NCI-H510A (cell line): ENCODE data around the gene SP1.
A peak's percentile ranks its signal among the peaks of the same experiment; 100 is the strongest.
"Not testable (repeated sequence)": the region's sequence is repeated elsewhere in the genome, so short reads cannot be mapped to it uniquely, and the experiment has no call there.

Experiments used
- DNase-seq: peaks from one replicate; lab custom pipeline; 2025; lab: John Stamatoyannopoulos, UW

Gene SP1

DNA sequence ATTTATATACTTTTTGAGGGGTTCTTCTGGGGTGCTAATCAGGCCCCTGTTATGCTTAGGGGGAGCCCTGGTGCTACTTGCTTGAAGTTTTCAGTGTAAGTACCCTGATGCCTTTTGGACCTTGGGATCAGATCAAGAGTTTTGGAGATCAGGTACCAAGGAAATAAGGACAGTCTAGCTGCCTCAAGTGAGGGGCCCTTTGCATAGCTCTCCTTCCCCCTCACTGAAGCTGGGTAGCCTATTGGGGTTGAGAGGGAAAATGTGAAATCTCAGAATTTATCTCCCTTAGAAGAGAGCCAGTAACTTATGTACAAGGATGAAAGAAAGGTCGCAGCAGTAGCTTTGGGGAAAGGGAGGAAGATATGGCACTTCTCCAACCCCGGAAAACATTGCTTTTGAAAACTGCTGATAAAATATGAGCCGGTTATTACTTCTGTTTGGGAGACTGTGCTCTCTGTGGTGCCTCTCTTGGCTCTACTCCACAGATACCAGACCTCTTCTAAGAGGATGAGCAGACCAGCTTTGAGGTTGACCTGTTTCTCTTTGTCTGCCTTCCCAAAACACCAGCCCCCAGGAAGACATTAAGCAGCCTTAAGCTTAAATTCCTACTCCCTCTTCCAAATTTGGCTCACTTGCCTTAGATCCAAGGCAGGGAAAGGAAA, 34.9 kb downstream of the SP1 start:
- DNase-seq: no peak

DNA sequence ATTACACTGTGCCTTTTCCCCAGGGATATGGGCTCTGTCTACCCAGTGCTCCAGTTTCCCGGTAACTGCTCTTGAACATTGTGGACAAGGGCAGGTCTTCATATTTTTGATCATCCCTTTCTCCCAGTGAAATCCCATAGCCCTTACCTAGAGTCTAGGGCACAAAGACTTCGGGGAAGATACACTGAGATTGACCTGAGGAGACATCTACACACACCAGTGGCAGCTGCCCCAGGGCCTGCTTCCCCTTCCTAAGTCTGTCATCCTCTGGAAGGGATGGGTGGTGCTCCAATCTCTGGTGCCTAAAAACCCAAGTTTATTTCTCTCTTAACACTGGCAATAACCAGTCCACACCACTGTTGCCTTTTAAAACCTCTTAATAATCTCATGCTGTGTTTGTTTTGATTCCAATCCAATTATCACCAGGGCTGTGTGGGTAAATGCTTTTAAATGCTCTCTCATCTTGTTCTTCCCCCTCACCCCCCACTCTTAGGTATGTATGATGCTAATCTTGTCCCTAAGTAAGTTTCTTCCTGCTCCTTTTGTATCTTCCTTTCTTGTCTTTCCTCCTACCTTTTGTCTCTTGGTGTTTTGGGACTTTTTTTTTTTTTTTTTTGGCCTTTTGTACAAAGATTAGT, 35.9 kb downstream of the SP1 start:
- DNase-seq: not testable (repeated sequence)

DNA sequence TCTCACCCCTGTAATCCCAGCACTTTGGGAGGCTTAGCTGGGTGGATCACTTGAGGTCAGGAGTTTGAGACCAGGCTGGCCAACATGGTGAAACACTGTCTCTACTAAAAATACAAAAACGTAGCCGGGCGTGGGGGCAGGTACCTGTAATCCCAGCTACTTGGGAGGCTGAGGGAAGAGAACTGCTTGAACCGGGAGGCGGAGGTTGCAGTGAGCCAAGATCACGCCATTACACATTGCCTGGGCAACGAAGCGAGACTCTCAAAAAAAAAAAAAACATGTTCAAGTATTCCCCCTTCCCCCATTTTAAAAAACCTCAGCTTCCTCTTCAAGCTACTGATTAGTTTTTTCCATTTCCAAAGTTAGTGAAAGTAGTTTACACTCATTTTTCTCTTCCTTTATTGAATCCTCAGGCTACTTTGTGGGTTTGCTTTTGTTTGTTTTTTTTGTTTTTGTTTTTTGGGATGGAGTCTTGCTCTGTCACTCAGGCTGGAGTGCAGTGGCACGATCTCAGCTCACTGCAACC, 37.4 kb downstream of the SP1 start:
- not testable (repeated sequence) for DNase-seq

DNA sequence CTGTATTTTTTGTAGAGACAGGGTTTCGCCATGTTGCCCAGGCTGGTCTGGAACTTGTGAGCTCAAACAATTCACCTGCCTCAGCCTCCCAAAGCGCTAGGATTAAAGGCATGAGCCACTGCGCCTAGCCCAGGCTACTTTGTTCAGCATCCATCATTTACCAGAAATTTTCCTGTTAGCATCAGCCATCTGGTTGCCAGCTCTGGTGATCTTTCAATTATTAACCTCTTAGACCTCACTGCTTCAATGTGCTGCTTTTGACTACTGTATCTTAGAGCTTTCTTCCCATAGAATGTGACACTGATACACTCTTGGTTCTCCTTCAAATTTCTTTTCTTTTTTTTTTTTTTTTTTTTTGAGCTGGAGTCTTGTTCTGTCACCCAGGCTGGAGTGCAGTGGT, 38.2 kb downstream of the SP1 start:
- DNase-seq: no peak

DNA sequence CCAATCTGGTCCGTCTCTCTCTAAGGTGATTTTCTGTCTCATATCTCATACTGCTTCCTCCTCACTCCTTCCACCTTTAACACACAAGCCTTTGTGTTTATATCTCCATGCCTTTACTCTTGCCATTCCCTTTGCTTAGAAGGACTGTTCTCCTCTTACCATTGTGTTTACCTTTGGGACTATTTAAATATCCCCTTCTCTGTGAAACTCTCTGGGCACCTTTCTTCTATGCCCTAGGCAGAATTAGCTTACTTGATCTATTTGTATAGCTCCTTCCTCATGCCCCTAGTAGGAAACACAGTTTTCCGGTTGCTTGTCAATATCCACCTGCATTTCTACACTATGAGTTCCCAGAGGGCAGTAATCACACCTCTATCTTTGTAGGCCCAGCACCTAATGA, 39.8 kb downstream of the SP1 start:
- no peak for DNase-seq

DNA sequence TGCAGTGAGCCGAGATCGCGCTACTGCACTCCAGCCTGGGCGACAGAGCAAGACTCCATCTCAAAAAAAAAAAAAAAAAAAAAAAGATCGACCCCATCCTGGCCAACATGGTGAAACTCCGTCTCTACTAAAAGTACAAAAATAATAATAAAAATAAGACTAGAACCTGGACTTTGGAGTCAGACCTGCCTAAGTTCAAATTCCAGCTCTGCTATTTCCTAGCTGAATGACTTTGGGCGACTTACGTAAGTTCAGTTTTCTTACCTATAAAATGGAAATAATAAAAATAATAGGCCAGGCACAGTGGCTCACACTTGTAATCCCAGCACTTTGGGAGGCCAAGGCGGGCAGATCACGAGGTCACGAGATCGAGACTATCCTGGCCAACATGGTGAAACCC, 42.3 kb downstream of the SP1 start:
- DNase-seq: not testable (repeated sequence)

DNA sequence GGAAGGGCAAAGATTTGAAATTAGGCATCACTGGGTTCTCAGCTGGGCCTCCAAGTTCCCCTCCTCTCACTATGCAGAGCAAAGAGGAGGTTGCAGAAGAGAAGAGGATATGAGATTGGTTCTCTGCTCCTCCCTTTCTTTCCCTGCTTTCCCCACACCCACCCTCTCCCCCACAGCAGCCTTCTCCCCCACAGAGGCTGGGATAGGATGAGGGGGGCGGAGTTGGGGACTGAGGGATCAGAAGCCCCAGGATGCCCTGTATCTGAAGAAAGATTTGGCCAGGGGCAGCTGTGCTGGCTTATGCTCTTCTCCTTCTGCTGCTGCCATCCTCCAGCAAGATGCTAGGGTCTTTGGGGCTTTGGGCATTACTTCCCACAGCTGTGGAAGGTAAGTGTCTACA, 43.6 kb downstream of the SP1 start, which contains the start of gene AMHR2:
TSS of gene AMHR2 (plus strand) at position 259 of the 400 bp plus-strand sequence. CDS start at position 339, 80 bp downstream.
- DNase-seq: no peak

DNA sequence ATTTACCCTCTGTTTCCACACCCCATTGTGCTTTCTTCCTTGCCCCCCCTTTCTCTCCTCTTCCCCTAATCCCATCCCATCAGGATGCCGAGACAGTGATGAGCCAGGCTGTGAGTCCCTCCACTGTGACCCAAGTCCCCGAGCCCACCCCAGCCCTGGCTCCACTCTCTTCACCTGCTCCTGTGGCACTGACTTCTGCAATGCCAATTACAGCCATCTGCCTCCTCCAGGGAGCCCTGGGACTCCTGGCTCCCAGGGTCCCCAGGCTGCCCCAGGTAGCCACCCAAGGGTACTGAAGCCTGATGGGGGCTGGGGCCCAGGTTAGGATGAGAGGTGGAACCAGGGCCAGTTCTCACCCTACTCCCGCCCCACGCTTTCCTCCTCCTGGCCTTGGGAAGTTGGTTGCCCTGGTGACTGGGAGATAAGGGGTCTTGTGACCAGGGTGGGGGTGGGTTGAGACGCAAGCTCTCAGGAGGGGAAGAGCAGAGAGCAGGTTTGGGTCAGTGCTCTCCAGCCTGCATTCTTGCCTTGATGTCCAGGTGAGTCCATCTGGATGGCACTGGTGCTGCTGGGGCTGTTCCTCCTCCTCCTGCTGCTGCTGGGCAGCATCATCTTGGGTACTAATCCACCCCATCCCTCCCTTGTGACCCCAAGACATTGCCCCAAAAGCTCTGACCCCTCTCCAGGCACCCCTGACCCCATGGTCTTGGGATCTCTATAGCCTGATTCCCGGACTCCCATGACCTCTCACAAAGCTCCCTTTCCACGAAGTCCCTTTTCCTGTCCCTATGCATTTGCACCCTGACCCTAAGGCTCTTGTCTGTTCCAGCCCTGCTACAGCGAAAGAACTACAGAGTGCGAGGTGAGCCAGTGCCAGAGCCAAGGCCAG, 44.9 kb downstream of the SP1 start:
- DNase-seq: no peak

DNA sequence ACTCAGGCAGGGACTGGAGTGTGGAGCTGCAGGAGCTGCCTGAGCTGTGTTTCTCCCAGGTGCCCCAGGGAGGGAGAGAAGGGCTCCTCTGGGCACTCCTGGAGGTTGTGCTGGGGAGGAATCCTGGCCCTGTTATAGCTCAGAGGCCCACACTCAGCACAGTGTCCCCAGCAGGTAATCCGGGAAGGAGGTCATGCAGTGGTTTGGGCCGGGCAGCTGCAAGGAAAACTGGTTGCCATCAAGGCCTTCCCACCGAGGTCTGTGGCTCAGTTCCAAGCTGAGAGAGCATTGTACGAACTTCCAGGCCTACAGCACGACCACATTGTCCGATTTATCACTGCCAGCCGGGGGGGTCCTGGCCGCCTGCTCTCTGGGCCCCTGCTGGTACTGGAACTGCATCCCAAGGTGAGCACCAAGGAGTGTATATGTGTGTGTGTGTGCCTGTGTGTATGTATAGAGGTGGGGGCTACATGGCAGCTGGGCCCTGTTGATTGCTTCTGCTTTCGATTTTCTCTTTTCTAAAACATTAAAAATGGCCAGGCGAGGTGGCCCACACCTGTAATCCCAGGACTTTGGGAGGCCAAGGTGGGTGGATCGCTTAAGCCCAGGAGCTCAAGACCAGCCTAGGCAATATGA, 45.7 kb downstream of the SP1 start:
- DNase-seq: no peak

DNA sequence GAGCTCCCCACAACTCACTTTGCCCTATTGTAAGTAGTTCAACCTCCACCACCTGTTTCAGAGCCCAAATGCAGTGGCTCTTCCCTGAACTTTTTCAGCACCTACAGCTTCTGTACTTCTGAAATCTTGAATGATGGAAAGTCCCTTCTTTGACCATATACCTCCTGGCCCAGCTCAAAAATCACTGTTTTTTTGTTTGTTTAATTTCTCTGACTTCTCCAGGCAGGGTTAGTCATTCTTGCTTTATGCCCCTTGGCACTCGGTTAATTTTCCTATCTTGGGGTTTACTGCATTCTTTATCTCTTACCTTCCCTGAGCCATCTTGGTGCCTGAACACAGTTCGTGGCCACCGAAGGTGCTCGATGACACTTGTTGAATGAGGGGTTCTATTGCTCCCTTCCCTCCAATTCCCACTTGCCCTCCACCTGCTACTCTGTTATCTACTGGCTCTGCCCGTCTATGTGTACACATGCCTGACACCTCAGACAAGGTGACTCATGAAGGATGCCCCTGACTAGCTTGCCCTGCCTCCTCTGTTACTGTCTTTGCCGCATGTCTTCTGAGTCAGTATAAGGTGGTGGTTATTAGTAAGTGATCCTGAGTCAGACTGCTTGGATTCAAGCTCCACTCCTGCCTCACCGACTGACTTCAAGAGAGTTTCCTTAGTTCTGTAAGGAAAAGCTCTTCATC, 48.1 kb downstream of the SP1 start:
- no peak for DNase-seq

DNA sequence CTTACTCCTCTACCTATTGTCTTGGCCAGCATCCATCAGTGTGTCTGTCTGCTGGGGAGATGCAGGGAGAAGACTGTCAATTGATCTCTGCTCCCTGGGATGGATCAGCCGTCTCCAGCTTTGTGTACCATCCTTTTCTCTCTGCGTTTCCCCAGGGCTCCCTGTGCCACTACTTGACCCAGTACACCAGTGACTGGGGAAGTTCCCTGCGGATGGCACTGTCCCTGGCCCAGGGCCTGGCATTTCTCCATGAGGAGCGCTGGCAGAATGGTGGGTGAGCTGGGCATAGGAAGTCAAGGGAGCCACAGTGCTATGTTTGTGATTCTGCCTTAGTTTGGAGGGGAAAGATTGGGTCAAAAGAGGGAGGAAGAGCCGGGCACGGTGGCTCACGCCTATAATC, 48.8 kb downstream of the SP1 start:
- DNase-seq: no peak

DNA sequence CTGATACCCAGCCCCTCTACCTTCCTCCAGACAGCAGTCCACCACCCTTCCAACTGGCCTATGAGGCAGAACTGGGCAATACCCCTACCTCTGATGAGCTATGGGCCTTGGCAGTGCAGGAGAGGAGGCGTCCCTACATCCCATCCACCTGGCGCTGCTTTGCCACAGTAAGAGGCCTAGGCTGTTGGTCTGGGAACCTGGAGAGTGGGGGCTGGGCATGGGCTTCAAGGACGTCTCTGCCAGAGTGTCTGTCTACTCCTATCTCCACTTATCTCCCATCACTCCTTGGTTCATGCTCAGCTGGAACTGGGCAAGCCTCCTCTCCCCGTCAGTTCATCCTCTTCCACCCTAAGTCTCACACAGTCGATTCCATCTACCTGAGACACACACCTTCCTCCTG, 50.1 kb downstream of the SP1 start:
- no peak for DNase-seq

DNA sequence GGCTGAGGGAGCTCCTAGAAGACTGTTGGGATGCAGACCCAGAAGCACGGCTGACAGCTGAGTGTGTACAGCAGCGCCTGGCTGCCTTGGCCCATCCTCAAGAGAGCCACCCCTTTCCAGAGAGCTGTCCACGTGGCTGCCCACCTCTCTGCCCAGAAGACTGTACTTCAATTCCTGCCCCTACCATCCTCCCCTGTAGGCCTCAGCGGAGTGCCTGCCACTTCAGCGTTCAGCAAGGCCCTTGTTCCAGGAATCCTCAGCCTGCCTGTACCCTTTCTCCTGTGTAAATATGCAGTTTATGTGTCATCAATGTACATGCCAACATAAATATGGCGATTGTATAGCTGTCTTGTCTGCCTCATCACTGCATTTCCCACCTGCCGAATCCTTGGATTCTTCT, 51.2 kb downstream of the SP1 start:
- no peak for DNase-seq

DNA sequence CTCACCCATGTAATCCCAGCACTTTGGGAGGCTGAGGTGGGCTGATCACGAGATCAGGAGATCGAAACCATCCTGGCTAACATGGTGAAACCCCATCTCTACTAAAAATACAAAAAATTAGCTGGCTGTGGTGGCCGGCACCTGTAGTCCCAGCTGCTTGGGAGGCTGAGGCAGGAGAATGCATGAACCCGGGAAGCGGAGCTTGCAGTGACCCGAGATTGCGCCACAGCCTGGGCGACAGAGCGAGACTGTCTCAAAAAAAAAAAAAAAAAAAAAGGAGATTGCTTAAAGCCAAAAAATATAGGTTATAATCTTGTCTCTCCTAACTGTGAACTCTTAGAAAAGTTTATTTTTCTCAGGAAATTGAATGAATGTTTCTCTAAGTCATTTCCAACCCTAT, 55.4 kb downstream of the SP1 start:
- DNase-seq: not testable (repeated sequence)

DNA sequence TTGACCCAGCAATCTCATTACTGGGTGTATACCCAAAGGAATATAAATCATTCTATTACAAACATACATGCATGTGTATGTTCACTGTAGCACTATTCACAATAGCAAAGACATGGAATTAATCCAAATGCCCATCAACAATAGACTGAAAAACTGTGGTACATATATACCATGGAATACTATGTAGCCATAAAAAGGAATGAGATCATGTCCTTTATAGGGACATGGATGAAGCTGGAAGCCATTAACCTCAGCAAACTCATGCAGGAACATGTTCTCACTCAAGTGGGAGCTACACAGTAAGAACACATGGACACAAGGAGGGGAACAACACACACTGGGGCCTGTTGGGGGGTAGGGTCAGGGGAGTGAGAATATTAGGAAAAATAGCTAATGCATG, 59.6 kb downstream of the SP1 start:
- DNase-seq: not testable (repeated sequence)

DNA sequence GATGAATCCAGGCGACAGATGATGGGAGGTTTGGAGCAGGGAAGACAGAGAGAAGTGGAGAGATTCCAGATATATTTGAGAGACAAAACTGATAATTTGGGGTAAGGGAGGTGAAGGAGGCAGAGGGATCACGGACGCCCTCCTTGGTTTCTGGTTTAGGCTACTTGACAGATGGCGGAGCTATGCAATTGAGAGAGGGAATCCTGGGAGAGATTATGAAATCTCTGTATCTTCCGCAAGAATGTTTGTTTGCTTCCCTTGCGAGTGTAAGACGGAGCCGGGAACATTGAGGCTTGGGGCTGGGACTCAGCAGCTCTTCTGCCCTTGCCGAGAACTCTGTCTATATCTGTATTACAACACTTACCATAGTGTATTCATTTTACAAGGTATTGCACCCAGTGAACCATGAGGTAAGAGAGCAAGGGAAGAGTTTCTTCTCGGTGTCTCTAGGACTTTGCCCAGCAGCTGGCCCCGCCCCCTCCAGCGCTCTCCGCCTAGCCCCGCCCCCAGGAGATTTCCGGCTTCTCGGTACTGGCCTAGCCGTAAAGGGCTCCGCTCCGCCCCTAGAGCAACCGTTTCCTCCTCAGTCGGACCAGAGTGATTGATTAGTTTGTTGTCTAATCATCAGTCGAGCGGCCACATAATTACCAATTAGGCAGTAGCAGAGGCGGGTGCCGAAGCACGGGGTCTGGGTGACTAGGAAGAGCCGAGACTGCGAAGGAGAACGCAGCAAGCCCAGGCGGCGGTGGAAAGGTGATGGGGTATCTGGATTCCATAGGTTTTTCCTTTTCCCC, 61.3 kb downstream of the SP1 start, which contains the start of gene PRR13:
TSS of gene PRR13 (plus strand) at position 695 of the 794 bp plus-strand sequence. CDS start 981 bp downstream, outside the sequence.
- peak; percentile 97 for DNase-seq

DNA sequence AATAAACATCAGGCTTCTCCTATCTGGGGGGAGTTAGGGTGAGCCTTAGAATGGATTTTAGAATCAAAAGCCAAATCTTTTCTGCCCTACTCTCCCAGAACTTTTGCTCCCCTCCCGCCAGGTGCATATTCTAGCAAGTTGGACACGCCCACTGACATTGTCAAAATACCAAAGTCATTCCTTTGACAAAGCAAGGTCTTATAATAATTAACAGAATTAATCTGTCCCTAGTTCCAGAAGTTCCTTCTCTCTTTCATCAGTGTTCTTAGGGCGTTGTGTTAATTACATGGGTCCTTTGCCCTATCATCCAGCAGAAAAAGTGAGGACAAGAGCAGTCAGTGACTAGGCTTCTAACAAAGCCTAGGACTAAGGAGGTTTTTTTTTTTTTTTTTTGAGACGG, 64.0 kb downstream of the SP1 start:
- DNase-seq: no peak

DNA sequence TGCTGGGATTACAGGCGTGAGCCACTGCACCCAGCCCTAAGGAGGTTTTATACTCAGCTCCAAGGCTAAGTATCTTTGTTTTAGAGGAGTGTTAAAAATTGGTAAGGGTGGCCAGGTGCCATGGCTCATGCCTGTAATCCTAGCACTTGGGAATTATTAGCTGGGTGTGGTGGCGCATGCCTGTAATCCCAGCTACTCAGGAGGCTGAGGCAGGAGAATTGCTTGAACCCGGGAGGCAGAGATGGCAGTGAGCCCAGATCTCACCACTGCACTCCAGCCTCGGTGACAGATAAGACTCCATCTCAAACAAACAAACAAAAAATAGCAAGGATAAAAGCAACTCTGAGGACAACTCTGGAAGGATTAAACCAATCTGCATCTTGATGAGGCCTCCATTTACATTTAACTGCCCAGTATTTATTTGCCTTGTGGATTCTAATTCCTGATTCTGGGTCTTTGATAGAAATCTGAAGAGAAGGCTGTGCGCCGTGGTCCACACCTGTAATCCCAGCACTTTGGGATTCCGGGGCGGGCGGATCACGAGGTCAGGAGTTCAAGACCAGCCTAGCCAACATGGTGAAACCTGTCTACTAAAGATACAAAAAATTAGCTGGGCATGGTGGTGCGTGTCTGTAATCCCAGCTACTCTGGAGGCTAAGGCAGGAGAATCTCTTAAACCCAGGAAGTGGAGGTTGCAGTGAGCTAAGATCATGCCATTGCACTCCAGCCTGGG, 64.8 kb downstream of the SP1 start:
- not testable (repeated sequence) for DNase-seq

DNA sequence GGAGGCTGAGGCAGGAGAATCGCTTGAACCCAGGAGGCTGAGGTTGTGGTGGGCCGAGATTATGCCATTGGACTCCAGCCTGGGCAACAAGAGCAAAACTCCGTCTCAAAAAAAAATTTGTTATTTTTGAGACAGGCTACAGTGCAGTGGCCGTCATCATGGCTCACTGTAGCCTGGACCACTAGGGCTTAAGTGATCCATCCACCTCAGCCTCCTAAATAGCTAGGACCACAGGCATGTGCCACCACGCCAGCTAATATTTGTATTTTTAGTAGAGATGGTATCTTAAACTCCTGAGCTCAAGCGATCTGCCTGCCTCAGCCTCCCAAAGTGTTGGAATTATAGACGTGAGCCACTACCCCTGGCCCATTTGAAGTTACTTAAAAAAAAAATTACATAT, 71.0 kb downstream of the SP1 start:
- no peak for DNase-seq

DNA sequence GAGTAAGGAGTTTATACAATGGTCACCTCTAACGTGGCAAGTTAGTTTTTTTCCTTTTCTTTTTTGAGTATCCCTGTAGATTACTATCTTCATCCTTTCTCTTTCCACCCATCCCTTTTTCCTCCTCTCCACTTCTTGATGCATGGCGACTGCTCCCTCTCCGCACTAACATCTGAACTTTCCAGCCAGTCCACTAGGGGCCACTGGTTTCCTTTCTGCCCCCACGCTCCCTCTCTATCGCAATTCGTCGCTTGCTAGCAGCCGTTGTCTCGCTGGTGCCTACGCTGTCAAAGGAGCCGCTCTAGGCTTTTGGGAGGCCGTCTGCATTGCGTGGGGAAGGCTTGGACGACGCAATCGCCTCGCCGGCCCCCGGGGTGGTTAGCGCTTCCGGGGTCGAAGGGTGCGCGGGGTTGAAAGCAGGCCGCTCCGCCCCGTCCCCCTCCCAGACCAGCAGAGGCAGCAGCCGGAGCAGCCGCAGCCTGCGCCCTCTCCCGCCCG, 71.7 kb downstream of the SP1 start, which contains the start of gene PCBP2:
TSS of gene PCBP2 (plus strand) at position 442 of the 498 bp plus-strand sequence. CDS start 2,699 bp downstream, outside the sequence.
- DNase-seq: peak; percentile 98
